Neural progenitor cell (in vitro differentiated cells): ENCODE measurements around the gene CCL24. TPM values are rescaled to one million over a fixed set of nuclear protein-coding genes. Genes with fewer than 3 reads are reported as not detected.
"Not testable (repeated sequence)": the region's sequence is repeated elsewhere in the genome, so short reads cannot be mapped to it uniquely, and the experiment has no call there.

Source experiments
- DNase-seq: peaks from one replicate; pipeline ENCODE4 v3.0.0-alpha.2; 2016; ENCODE audit warnings: low spot score
- H2AFZ ChIP-seq: fragments of 200-600 bp; sonication (generic); replicated peaks from 2 replicates; pipeline ENCODE4 v1.6.1; 2016; ENCODE audit warnings: antibody characterized with exemption
- H3F3A ChIP-seq: fragments of 200-600 bp; sonication (generic); 2 replicates; pipeline ENCODE4 v1.6.1; 2016; ENCODE audit warnings: antibody characterized with exemption, low read depth
- H3K27ac ChIP-seq: fragments of 200-600 bp; sonication (generic); 2 replicates; pipeline ENCODE4 v1.5.1; 2016; ENCODE audit warnings: mild to moderate bottlenecking
- H3K27me3 ChIP-seq: fragments of 200-600 bp; sonication (generic); 2 replicates; pipeline ENCODE4 v1.6.1; 2016; ENCODE audit warnings: mild to moderate bottlenecking, moderate library complexity
- H3K36me3 ChIP-seq: fragments of 200-600 bp; sonication (generic); 2 replicates; pipeline ENCODE4 v1.5.1; 2016
- H3K4me1 ChIP-seq: fragments of 200-600 bp; sonication (generic); 2 replicates; pipeline ENCODE4 v1.6.1; 2016; ENCODE audit warnings: mixed run types
- H3K4me2 ChIP-seq: fragments of 200-600 bp; sonication (generic); 2 replicates; pipeline ENCODE4 v1.6.1; 2016
- H3K4me3 ChIP-seq: fragments of 200-600 bp; sonication (generic); 2 replicates; pipeline ENCODE4 v1.5.1; 2016
- H3K79me2 ChIP-seq: fragments of 200-600 bp; sonication (generic); 2 replicates; pipeline ENCODE4 v1.6.1; 2016; ENCODE audit warnings: low read depth
- H3K9ac ChIP-seq: fragments of 200-600 bp; sonication (generic); 2 replicates; pipeline ENCODE4 v1.6.1; 2016
- H3K9me3 ChIP-seq: fragments of 200-600 bp; sonication (generic); 2 replicates; pipeline ENCODE4 v1.5.1; 2016; ENCODE audit warnings: low read depth
- H4K20me1 ChIP-seq: fragments of 200-600 bp; sonication (generic); 2 replicates; pipeline ENCODE4 v1.6.1; 2016; ENCODE audit warnings: low read depth
- H3K27ac Mint-ChIP-seq: 3 replicates; pipeline ENCODE4 v1.8.0; 2021; ENCODE audit warnings: mixed read lengths
- H3K27me3 Mint-ChIP-seq: 2 replicates; pipeline ENCODE4 v1.8.0; 2022; ENCODE audit warnings: low read depth, mild to moderate bottlenecking, inconsistent platforms, moderate library complexity, mixed read lengths; ENCODE audit not compliant: insufficient read depth
- H3K36me3 Mint-ChIP-seq: 3 replicates; pipeline ENCODE4 v1.8.0; 2021; ENCODE audit warnings: mixed read lengths
- H3K4me1 Mint-ChIP-seq: 3 replicates; pipeline ENCODE4 v1.8.0; 2021; ENCODE audit warnings: mixed read lengths
- H3K4me3 Mint-ChIP-seq: 3 replicates; pipeline ENCODE4 v1.8.0; 2021; ENCODE audit warnings: mild to moderate bottlenecking, moderate library complexity, mixed read lengths
- H3K9me3 Mint-ChIP-seq: 3 replicates; pipeline ENCODE4 v1.8.0; 2020; ENCODE audit warnings: mixed read lengths
- CTCF ChIP-seq: fragments of 200-600 bp; sonication (generic); IDR thresholded peaks from 2 replicates; pipeline ENCODE4 v1.5.1; 2017; ENCODE audit warnings: antibody characterized with exemption, mild to moderate bottlenecking
- EZH2 ChIP-seq: fragments of 200-600 bp; sonication (generic); IDR thresholded peaks from 2 replicates; pipeline ENCODE4 v1.6.1; 2017; ENCODE audit warnings: antibody characterized with exemption, mild to moderate bottlenecking, moderate library complexity
- EZH2phosphoT487 ChIP-seq: fragments of 200-600 bp; sonication (generic); IDR thresholded peaks from 2 replicates; pipeline ENCODE4 v1.6.1; 2017; ENCODE audit warnings: antibody characterized with exemption
- total RNA-seq: library from RNA; depleted of rRNA; stranded (reverse); fragments of >200 nt; gene quantifications from 2 replicates; pipeline ENCODE4 v1.2.3, GENCODE V29; 2015; ENCODE audit warnings: low replicate concordance

Gene CCL24
- total RNA-seq, 1 donor from 2014 or later: not detected

DNA sequence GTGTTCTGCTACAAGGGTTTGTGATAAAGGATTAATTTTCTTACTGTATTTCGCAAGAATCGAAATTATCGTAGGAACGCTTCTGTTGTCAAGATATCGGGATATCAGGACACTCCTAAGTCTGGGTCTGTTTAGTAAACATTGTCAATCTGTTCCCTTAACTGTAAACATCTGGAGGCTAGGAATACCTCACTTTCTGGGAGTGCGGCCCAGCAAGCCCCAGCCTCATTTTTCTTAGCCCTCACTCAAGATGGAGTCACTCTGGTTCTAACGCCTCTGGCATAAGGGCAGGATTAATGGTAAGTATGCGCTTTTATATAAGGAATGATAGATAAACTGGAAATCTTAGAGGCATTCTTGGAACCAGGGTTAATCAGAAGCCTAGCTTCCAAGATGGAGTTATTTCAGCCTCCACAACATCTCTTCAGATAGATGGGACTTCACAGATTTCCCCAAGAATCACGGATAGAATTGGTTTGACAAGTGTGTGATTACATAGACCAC lies 30.1 kb upstream of the CCL24 start:
- Histone ChIP-seq H3F3A (no peaks in the 10 kb centered on the region), H3K4me1 (no peaks in the 10 kb centered on the region), H3K4me2 (no peak overlapping the region), H4K20me1 (no peaks in the 10 kb centered on the region), H2AFZ (no peak overlapping the region), H3K4me3 (no peak overlapping the region), H3K79me2 (no peaks in the 10 kb centered on the region), H3K27me3 (no peaks in the 10 kb centered on the region), H3K9ac (no peak overlapping the region), H3K9me3 (no peaks in the 10 kb centered on the region), H3K27ac (no peak overlapping the region), H3K36me3 (no peaks in the 10 kb centered on the region)
- Mint-ChIP-seq H3K36me3 (no peaks in the 10 kb centered on the region), H3K4me3 (no peak overlapping the region), H3K27ac (no peak overlapping the region), H3K27me3 (peaks cover 4% of the 10 kb centered on the region), H3K4me1 (no peaks in the 10 kb centered on the region), H3K9me3 (no peaks in the 10 kb centered on the region)
- no peak for DNase-seq
- no peak for TF ChIP-seq CTCF
- no peak for TF ChIP-seq EZH2
- TF ChIP-seq EZH2phosphoT487: no peak

- H3K4me1 ChIP-seq: no peaks in the 10 kb centered on the region
- no peak overlapping the region for H3K4me2 ChIP-seq
- no peak overlapping the region for H2AFZ ChIP-seq
- no peaks in the 10 kb centered on the region for H3K27me3 ChIP-seq
- H3K4me3 Mint-ChIP-seq: no peak overlapping the region
- H3F3A ChIP-seq: no peaks in the 10 kb centered on the region
- H3K36me3 ChIP-seq: no peaks in the 10 kb centered on the region
- H3K27ac ChIP-seq: no peak overlapping the region
- peaks cover 4% of the 10 kb centered on the region for H3K27me3 Mint-ChIP-seq
- no peaks in the 10 kb centered on the region for H3K4me1 Mint-ChIP-seq
- no peaks in the 10 kb centered on the region for H4K20me1 ChIP-seq
- no peak overlapping the region for H3K9ac ChIP-seq
- H3K36me3 Mint-ChIP-seq: no peaks in the 10 kb centered on the region
- TF ChIP-seq CTCF (no peak), EZH2phosphoT487 (no peak), EZH2 (no peak)
- H3K9me3 ChIP-seq: no peaks in the 10 kb centered on the region
- no peaks in the 10 kb centered on the region for H3K9me3 Mint-ChIP-seq
- DNase-seq: no peak
- H3K4me3 ChIP-seq: no peak overlapping the region
- no peak overlapping the region for H3K27ac Mint-ChIP-seq
- H3K79me2 ChIP-seq: no peaks in the 10 kb centered on the region
These were observed 29.3 kb upstream of the CCL24 start for GRCh38 chr7:75842836-75843446.

GRCh38 chr7:75840029-75840428 lies 26.4 kb upstream of the CCL24 start:
- TF ChIP-seq EZH2: no peak
- TF ChIP-seq CTCF: no peak
- Histone ChIP-seq H3K4me2 (no peak overlapping the region), H3F3A (no peaks in the 10 kb centered on the region), H4K20me1 (no peaks in the 10 kb centered on the region), H3K79me2 (no peaks in the 10 kb centered on the region), H3K9me3 (no peaks in the 10 kb centered on the region), H3K9ac (no peak overlapping the region), H3K27ac (no peak overlapping the region), H2AFZ (no peak overlapping the region), H3K27me3 (no peaks in the 10 kb centered on the region), H3K36me3 (no peaks in the 10 kb centered on the region), H3K4me3 (no peak overlapping the region), H3K4me1 (no peaks in the 10 kb centered on the region)
- Mint-ChIP-seq H3K9me3 (no peaks in the 10 kb centered on the region), H3K27ac (no peak overlapping the region), H3K4me3 (no peak overlapping the region), H3K4me1 (no peaks in the 10 kb centered on the region), H3K27me3 (peaks cover 4% of the 10 kb centered on the region), H3K36me3 (no peaks in the 10 kb centered on the region)
- DNase-seq: no peak

GRCh38 chr7:75838281-75838930 lies 24.8 kb upstream of the CCL24 start:
- not testable (repeated sequence) for H3K36me3 ChIP-seq, H3K27ac Mint-ChIP-seq, H3F3A ChIP-seq, H3K4me3 Mint-ChIP-seq, H3K4me1 ChIP-seq, H3K4me1 Mint-ChIP-seq, H3K4me3 ChIP-seq, H3K9ac ChIP-seq, DNase-seq, H3K9me3 Mint-ChIP-seq, H3K36me3 Mint-ChIP-seq, H4K20me1 ChIP-seq, H3K27me3 ChIP-seq, H3K27me3 Mint-ChIP-seq, H3K4me2 ChIP-seq, H2AFZ ChIP-seq, H3K27ac ChIP-seq, H3K9me3 ChIP-seq, H3K79me2 ChIP-seq
